HG03139 (cell line): ENCODE measurements around the gene CT45A2.
"Not testable (repeated sequence)": the region's sequence is repeated elsewhere in the genome, so short reads cannot be mapped to it uniquely, and the experiment has no call there.

Experiments
- ATAC-seq: cut with Tn5 transposase; IDR thresholded peaks from one replicate; pipeline ENCODE4 v1.9.1; 2021; ENCODE audit not compliant: unreplicated experiment

CT45A2 gene, protein sequence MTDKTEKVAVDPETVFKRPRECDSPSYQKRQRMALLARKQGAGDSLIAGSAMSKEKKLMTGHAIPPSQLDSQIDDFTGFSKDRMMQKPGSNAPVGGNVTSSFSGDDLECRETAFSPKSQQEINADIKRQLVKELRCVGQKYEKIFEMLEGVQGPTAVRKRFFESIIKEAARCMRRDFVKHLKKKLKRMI

DNA sequence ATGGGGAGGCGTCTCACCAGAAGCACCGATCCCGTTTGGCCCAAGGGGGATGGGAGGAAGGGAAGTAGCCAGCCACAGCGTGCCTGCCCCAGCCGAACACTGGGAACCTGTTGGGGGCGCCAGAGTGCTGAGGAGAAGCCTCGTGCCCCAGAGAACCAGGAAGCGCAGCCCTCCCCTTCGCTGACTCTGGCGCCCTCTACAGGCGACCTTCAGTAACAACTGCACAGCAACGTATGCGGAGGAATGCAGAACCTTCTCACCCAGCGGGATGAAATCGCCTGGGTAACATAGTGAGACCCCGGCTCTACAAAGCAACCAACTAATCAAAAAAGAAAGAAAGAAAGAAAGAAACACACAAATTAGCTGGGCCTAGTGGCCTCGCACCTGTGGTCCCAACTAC, at the start of gene CT45A2:
Gene CT45A2 (minus strand): TSS at position 101 of the 400 bp plus-strand sequence. CDS start 3,747 bp downstream, outside the sequence.
- ATAC-seq: not testable (repeated sequence)

DNA sequence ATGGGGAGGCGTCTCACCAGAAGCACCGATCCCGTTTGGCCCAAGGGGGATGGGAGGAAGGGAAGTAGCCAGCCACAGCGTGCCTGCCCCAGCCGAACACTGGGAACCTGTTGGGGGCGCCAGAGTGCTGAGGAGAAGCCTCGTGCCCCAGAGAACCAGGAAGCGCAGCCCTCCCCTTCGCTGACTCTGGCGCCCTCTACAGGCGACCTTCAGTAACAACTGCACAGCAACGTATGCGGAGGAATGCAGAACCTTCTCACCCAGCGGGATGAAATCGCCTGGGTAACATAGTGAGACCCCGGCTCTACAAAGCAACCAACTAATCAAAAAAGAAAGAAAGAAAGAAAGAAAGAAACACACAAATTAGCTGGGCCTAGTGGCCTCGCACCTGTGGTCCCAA, 34.6 kb upstream of the CT45A2 start, which contains the start of gene CT45A8:
Gene CT45A8 (minus strand): TSS at position 101 of the 400 bp plus-strand sequence. CDS start 3,755 bp downstream, outside the sequence.
- ATAC-seq: not testable (repeated sequence)

DNA sequence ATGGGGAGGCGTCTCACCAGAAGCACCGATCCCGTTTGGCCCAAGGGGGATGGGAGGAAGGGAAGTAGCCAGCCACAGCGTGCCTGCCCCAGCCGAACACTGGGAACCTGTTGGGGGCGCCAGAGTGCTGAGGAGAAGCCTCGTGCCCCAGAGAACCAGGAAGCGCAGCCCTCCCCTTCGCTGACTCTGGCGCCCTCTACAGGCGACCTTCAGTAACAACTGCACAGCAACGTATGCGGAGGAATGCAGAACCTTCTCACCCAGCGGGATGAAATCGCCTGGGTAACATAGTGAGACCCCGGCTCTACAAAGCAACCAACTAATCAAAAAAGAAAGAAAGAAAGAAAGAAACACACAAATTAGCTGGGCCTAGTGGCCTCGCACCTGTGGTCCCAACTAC, 17.4 kb upstream of the CT45A2 start, which contains the start of gene CT45A7:
Gene CT45A7 (minus strand): TSS at position 101 of the 400 bp plus-strand sequence. CDS start 3,747 bp downstream, outside the sequence.
- not testable (repeated sequence) for ATAC-seq

DNA sequence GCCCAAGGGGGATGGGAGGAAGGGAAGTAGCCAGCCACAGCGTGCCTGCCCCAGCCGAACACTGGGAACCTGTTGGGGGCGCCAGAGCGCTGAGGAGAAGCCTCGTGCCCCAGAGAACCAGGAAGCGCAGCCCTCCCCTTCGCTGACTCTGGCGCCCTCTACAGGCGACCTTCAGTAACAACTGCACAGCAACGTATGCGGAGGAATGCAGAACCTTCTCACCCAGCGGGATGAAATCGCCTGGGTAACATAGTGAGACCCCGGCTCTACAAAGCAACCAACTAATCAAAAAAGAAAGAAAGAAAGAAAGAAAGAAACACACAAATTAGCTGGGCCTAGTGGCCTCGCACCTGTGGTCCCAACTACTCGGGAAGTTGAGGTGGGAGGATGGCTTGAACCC, 17.1 kb downstream of the CT45A2 start, which contains the start of gene CT45A6:
Gene CT45A6 (minus strand): TSS at position 101 of the 400 bp plus-strand sequence. CDS start 3,794 bp downstream, outside the sequence.
- not testable (repeated sequence) for ATAC-seq

DNA sequence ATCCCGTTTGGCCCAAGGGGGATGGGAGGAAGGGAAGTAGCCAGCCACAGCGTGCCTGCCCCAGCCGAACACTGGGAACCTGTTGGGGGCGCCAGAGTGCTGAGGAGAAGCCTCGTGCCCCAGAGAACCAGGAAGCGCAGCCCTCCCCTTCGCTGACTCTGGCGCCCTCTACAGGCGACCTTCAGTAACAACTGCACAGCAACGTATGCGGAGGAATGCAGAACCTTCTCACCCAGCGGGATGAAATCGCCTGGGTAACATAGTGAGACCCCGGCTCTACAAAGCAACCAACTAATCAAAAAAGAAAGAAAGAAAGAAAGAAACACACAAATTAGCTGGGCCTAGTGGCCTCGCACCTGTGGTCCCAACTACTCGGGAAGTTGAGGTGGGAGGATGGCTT, 34.4 kb downstream of the CT45A2 start, which contains the start of gene CT45A5:
Gene CT45A5 (minus strand): TSS at position 101 of the 400 bp plus-strand sequence. CDS start 3,774 bp downstream, outside the sequence.
- ATAC-seq: not testable (repeated sequence)

DNA sequence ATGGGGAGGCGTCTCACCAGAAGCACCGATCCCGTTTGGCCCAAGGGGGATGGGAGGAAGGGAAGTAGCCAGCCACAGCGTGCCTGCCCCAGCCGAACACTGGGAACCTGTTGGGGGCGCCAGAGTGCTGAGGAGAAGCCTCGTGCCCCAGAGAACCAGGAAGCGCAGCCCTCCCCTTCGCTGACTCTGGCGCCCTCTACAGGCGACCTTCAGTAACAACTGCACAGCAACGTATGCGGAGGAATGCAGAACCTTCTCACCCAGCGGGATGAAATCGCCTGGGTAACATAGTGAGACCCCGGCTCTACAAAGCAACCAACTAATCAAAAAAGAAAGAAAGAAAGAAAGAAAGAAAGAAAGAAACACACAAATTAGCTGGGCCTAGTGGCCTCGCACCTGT, 51.7 kb downstream of the CT45A2 start, which contains the start of gene CT45A3:
Gene CT45A3 (minus strand): TSS at position 101 of the 400 bp plus-strand sequence. CDS start 3,747 bp downstream, outside the sequence.
- ATAC-seq: not testable (repeated sequence)
